ENCODE results near the gene SRMS. TPM values are rescaled to one million over a fixed set of nuclear protein-coding genes. Genes with fewer than 3 reads are reported as not detected.

SRMS gene
- total RNA-seq, 1 donor from 2014 or later, result not detected

- peaks cover 3% of the 10 kb centered on the region for H3K27me3 Mint-ChIP-seq (ENCODE audit: insufficient read depth, low read depth)
- H3K9me3 ChIP-seq (ENCODE audit: low read depth), result no peaks in the 10 kb centered on the region
- DNase-seq (ENCODE audit: low spot score), result peak; percentile 91
- H3K79me2 ChIP-seq (ENCODE audit: low read depth), result peaks cover 23% of the 10 kb centered on the region
- H3K4me2 ChIP-seq, result peak overlapping the region; percentile 99
- H3K9me3 Mint-ChIP-seq, result no peaks in the 10 kb centered on the region
- H3K27me3 ChIP-seq, result peaks cover 19% of the 10 kb centered on the region
- H3K4me3 ChIP-seq, result peak overlapping the region; percentile 74
- H3K4me1 ChIP-seq, result peaks cover 19% of the 10 kb centered on the region
- peak overlapping the region; percentile 94 for H3K4me3 Mint-ChIP-seq
- TF ChIP-seq EZH2phosphoT487 (IDR thresholded peaks at IDR 0.05), result no peak
- TF ChIP-seq EZH2 (IDR thresholded peaks at IDR 0.05), result no peak
- TF ChIP-seq CTCF (IDR thresholded peaks at IDR 0.05), result peak; percentile 7
- peaks cover 36% of the 10 kb centered on the region for H4K20me1 ChIP-seq (ENCODE audit: low read depth)
- no peaks in the 10 kb centered on the region for H3K36me3 ChIP-seq
- H3K27ac ChIP-seq, result peak overlapping the region; percentile 97
- H3F3A ChIP-seq (ENCODE audit: low read depth), result peaks cover 32% of the 10 kb centered on the region
- H3K9ac ChIP-seq, result peak overlapping the region; percentile 96
- peaks cover 11% of the 10 kb centered on the region for H3K36me3 Mint-ChIP-seq
- no peak overlapping the region for H3K27ac Mint-ChIP-seq
- H3K4me1 Mint-ChIP-seq, result peaks cover 13% of the 10 kb centered on the region
- peak overlapping the region; percentile 32 for H2AFZ ChIP-seq (replicated peaks)
Observed at GRCh38 chr20:63520934-63521601, 26.5 kb downstream of the SRMS start.

GRCh38 chr20:63520504-63520933 lies 27.0 kb downstream of the SRMS start, which contains the start of gene PPDPF:
PPDPF (plus strand) TSS chr20:63520765; CDS start chr20:63521309, 544 bp downstream.
- Mint-ChIP-seq H3K4me1 (peaks cover 13% of the 10 kb centered on the region), H3K9me3 (no peaks in the 10 kb centered on the region), H3K4me3 (peak within 1 kb of the TSS; percentile 94), H3K36me3 (peaks cover 11% of the 10 kb centered on the region), H3K27me3 (ENCODE audit: insufficient read depth, low read depth) (peaks cover 4% of the 10 kb centered on the region), H3K27ac (no peak within 1 kb of the TSS)
- peak; percentile 93 for DNase-seq (ENCODE audit: low spot score)
- H2AFZ ChIP-seq (replicated peaks), result peak within 1 kb of the TSS; percentile 89
- H3K4me1 ChIP-seq, result peaks cover 19% of the 10 kb centered on the region
- H3F3A ChIP-seq (ENCODE audit: low read depth), result peaks cover 32% of the 10 kb centered on the region
- peak within 1 kb of the TSS; percentile 99 for H3K4me2 ChIP-seq
- peak within 1 kb of the TSS; percentile 74 for H3K4me3 ChIP-seq
- H3K9ac ChIP-seq, result peak within 1 kb of the TSS; percentile 96
- peak within 1 kb of the TSS; percentile 97 for H3K27ac ChIP-seq
- peaks cover 19% of the 10 kb centered on the region for H3K27me3 ChIP-seq
- no peaks in the 10 kb centered on the region for H3K9me3 ChIP-seq (ENCODE audit: low read depth)
- H3K79me2 ChIP-seq (ENCODE audit: low read depth), result peaks cover 23% of the 10 kb centered on the region
- H3K36me3 ChIP-seq, result no peaks in the 10 kb centered on the region
- peaks cover 36% of the 10 kb centered on the region for H4K20me1 ChIP-seq (ENCODE audit: low read depth)
- peak; percentile 9 for TF ChIP-seq EZH2 (IDR thresholded peaks at IDR 0.05)
- TF ChIP-seq EZH2phosphoT487 (IDR thresholded peaks at IDR 0.05), result no peak

GRCh38 chr20:63519668-63520503 lies 27.7 kb downstream of the SRMS start:
- Mint-ChIP-seq H3K9me3 (no peaks in the 10 kb centered on the region), H3K27me3 (ENCODE audit: insufficient read depth, low read depth) (peaks cover 4% of the 10 kb centered on the region), H3K4me3 (peak overlapping the region; percentile 87), H3K4me1 (peaks cover 12% of the 10 kb centered on the region), H3K36me3 (peaks cover 11% of the 10 kb centered on the region), H3K27ac (no peak overlapping the region)
- TF ChIP-seq CTCF (IDR thresholded peaks at IDR 0.05), result peak; percentile 31
- peak; percentile 56 for TF ChIP-seq EZH2 (IDR thresholded peaks at IDR 0.05)
- TF ChIP-seq EZH2phosphoT487 (IDR thresholded peaks at IDR 0.05), result no peak
- H3K4me3 ChIP-seq, result peak overlapping the region; percentile 74
- peaks cover 19% of the 10 kb centered on the region for H3K4me1 ChIP-seq
- peaks cover 23% of the 10 kb centered on the region for H3K79me2 ChIP-seq (ENCODE audit: low read depth)
- H3K9me3 ChIP-seq (ENCODE audit: low read depth), result no peaks in the 10 kb centered on the region
- H3F3A ChIP-seq (ENCODE audit: low read depth), result peaks cover 28% of the 10 kb centered on the region
- peak overlapping the region; percentile 99 for H3K4me2 ChIP-seq
- no peaks in the 10 kb centered on the region for H3K36me3 ChIP-seq
- DNase-seq (ENCODE audit: low spot score), result peak; percentile 84
- H2AFZ ChIP-seq (replicated peaks), result peak overlapping the region; percentile 89
- H3K27ac ChIP-seq, result peak overlapping the region; percentile 97
- H4K20me1 ChIP-seq (ENCODE audit: low read depth), result peaks cover 33% of the 10 kb centered on the region
- H3K27me3 ChIP-seq, result peaks cover 19% of the 10 kb centered on the region
- H3K9ac ChIP-seq, result peak overlapping the region; percentile 56

All from neural progenitor cell (in vitro differentiated cells).